GM23338 (cell line): Measurements from ENCODE around the gene FCRLA. TPM values are rescaled to one million over a fixed set of nuclear protein-coding genes. Genes with fewer than 3 reads are reported as not detected.

Source experiments
- ATAC-seq: fragments of 200-7000 bp; cut with Tn5 transposase; 3 replicates; pipeline ENCODE4 v1.9.1; 2020
- DNase-seq: peaks from one replicate; pipeline ENCODE4 v3.0.0-alpha.2; 2015; ENCODE audit warnings: low spot score
- H2AFZ ChIP-seq: fragments of 200-600 bp; sonication (generic); 2 replicates; pipeline ENCODE4 v1.8.0; 2016; ENCODE audit warnings: antibody characterized with exemption, mild to moderate bottlenecking, moderate library complexity
- H3F3A ChIP-seq: fragments of 200-600 bp; sonication (generic); replicated peaks from 2 replicates; pipeline ENCODE4 v1.8.0; 2017; ENCODE audit warnings: antibody characterized with exemption, mixed run types, low read depth
- H3K27ac ChIP-seq: fragments of 200-600 bp; sonication (generic); 2 replicates; pipeline ENCODE4 v1.6.1; 2016; ENCODE audit warnings: low read depth
- H3K27me3 ChIP-seq: fragments of 200-600 bp; sonication (generic); 2 replicates; pipeline ENCODE4 v1.8.0; 2016; ENCODE audit warnings: mild to moderate bottlenecking, mixed run types, moderate library complexity; ENCODE audit not compliant: insufficient read depth
- H3K36me3 ChIP-seq: fragments of 200-600 bp; sonication (generic); 2 replicates; pipeline ENCODE4 v1.8.0; 2016; ENCODE audit warnings: mild to moderate bottlenecking; ENCODE audit not compliant: insufficient read depth
- H3K4me1 ChIP-seq: fragments of 200-600 bp; sonication (generic); 2 replicates; pipeline ENCODE4 v1.8.0; 2016; ENCODE audit warnings: mild to moderate bottlenecking, moderate library complexity; ENCODE audit not compliant: insufficient read depth
- H3K4me2 ChIP-seq: fragments of 200-600 bp; sonication (generic); 2 replicates; pipeline ENCODE4 v1.7.1; 2017; ENCODE audit warnings: mixed run types
- H3K4me3 ChIP-seq: fragments of 200-600 bp; sonication (generic); 2 replicates; pipeline ENCODE4 v1.6.1; 2016; ENCODE audit warnings: mixed run types
- H3K79me2 ChIP-seq: fragments of 200-600 bp; sonication (generic); replicated peaks from 2 replicates; pipeline ENCODE4 v1.8.0; 2017; ENCODE audit warnings: mild to moderate bottlenecking; ENCODE audit not compliant: insufficient read depth
- H3K9me2 ChIP-seq: fragments of 200-600 bp; sonication (generic); 2 replicates; pipeline ENCODE4 v1.8.0; 2017; ENCODE audit not compliant: insufficient read depth
- H4K20me1 ChIP-seq: fragments of 200-600 bp; sonication (generic); replicated peaks from 2 replicates; pipeline ENCODE4 v1.8.0; 2017; ENCODE audit warnings: mild to moderate bottlenecking; ENCODE audit not compliant: insufficient read depth
- H3K27ac Mint-ChIP-seq: 2 replicates; pipeline ENCODE4 v1.8.0; 2020; ENCODE audit warnings: inconsistent platforms, mild to moderate bottlenecking, moderate library complexity, mixed read lengths
- H3K27me3 Mint-ChIP-seq: 3 replicates; pipeline ENCODE4 v1.8.0; 2022; ENCODE audit warnings: low read depth, mild to moderate bottlenecking, moderate library complexity, mixed read lengths, inconsistent platforms; ENCODE audit not compliant: insufficient read depth, poor library complexity
- H3K36me3 Mint-ChIP-seq: 3 replicates; pipeline ENCODE4 v1.8.0; 2021; ENCODE audit warnings: low read depth, mild to moderate bottlenecking, inconsistent platforms, moderate library complexity, mixed read lengths
- H3K4me1 Mint-ChIP-seq: 3 replicates; pipeline ENCODE4 v1.8.0; 2020; ENCODE audit warnings: mild to moderate bottlenecking, inconsistent platforms, mixed read lengths
- H3K4me3 Mint-ChIP-seq: 3 replicates; pipeline ENCODE4 v1.8.0; 2021; ENCODE audit warnings: moderate library complexity, mild to moderate bottlenecking, inconsistent platforms, mixed read lengths
- H3K9me3 Mint-ChIP-seq: 3 replicates; pipeline ENCODE4 v1.8.0; 2020; ENCODE audit warnings: moderate library complexity, mild to moderate bottlenecking, inconsistent platforms, mixed read lengths
- CREB1 ChIP-seq: fragments of 250-450 bp; sonication (Bioruptor Pico); IDR thresholded peaks from 2 replicates; pipeline ENCODE4 v1.5.0; 2020; ENCODE audit warnings: low read depth, mild to moderate bottlenecking, moderate library complexity
- ETS1 ChIP-seq: IDR thresholded peaks from 2 replicates; pipeline ENCODE4 v1.6.1; 2016; ENCODE audit warnings: antibody characterized with exemption
- EZH2 ChIP-seq: fragments of 200-600 bp; sonication (generic); IDR thresholded peaks from one replicate; pipeline ENCODE4 v1.8.0; 2017; ENCODE audit warnings: antibody characterized with exemption, mild to moderate bottlenecking, low read depth; ENCODE audit not compliant: unreplicated experiment
- EZH2phosphoT487 ChIP-seq: fragments of 200-600 bp; sonication (generic); IDR thresholded peaks from one replicate; pipeline ENCODE4 v1.8.1; 2018; ENCODE audit warnings: antibody characterized with exemption; ENCODE audit not compliant: unreplicated experiment
- JUNB ChIP-seq: IDR thresholded peaks from one replicate; pipeline ENCODE4 v1.6.1; 2016; ENCODE audit warnings: antibody characterized with exemption; ENCODE audit not compliant: unreplicated experiment
- NANOG ChIP-seq: IDR thresholded peaks from 2 replicates; pipeline ENCODE4 v1.6.1; 2016; ENCODE audit warnings: antibody characterized with exemption, borderline replicate concordance
- POLR2AphosphoS5 ChIP-seq: IDR thresholded peaks from 2 replicates; pipeline ENCODE4 v1.6.1; 2016; ENCODE audit warnings: antibody characterized with exemption, low read depth
- STAT1 ChIP-seq: IDR thresholded peaks from one replicate; pipeline ENCODE4 v1.6.1; 2016; ENCODE audit warnings: antibody characterized with exemption; ENCODE audit not compliant: unreplicated experiment
- ZNF114 ChIP-seq: fragments of 250-450 bp; sonication (Bioruptor Pico); IDR thresholded peaks from 2 replicates; pipeline ENCODE4 v1.5.0; 2020; ENCODE audit warnings: mild to moderate bottlenecking, moderate library complexity
- ZNF331 ChIP-seq: fragments of 250-450 bp; sonication (Bioruptor Pico); IDR thresholded peaks from 2 replicates; pipeline ENCODE4 v1.5.0; 2020; ENCODE audit warnings: low read depth, mild to moderate bottlenecking, moderate library complexity
- ZNF462 ChIP-seq: fragments of 250-450 bp; sonication (Bioruptor Pico); IDR thresholded peaks from 2 replicates; pipeline ENCODE4 v1.5.0; 2020; ENCODE audit warnings: mild to moderate bottlenecking, moderate library complexity
- polyA plus RNA-seq: library from polyadenylated mRNA; unstranded; fragments of >200 nt; fragmentation: Nextera tagmentation; extraction: Ambion mirVana; gene quantifications from 2 replicates; pipeline ENCODE4 v1.2.1, GENCODE V29; 2016
- total RNA-seq: library from RNA; depleted of rRNA; stranded (reverse); fragments of >200 nt; shearing (Covaris generic); gene quantifications from 2 replicates; pipeline ENCODE4 v1.2.3, GENCODE V29; 2014
- TF ChIP-seq, protein P1 (sequence below), 2 experiments: fragments of 200-600 bp in 1 of 2; sonication (generic) in 1 of 2; conservative IDR thresholded peaks; 2 replicates each; pipeline versions ENCODE4 v1.5.1 to v1.6.1; 2016 to 2017; ENCODE audit warnings: antibody characterized with exemption in 2 of 2, low read depth in 2 of 2, mild to moderate bottlenecking in 2 of 2, moderate library complexity in 1 of 2
- TF ChIP-seq, protein P2 (sequence below): IDR thresholded peaks from one replicate; pipeline ENCODE4 v1.6.1; 2018; ENCODE audit warnings: antibody characterized with exemption; ENCODE audit not compliant: unreplicated experiment

FCRLA gene
- total and polyA plus RNA-seq, 2 experiments from 2014 or later: 0.24 TPM; not detected in 1

- Histone ChIP-seq H3K4me1 (no peaks in the 10 kb centered on the region), H3K4me2 (no peak overlapping the region), H2AFZ (no peak overlapping the region), H3F3A (no peaks in the 10 kb centered on the region), H3K36me3 (no peaks in the 10 kb centered on the region), H3K27ac (no peak overlapping the region), H3K9me2 (peaks cover 4% of the 10 kb centered on the region; the same call in 1 of the 2 replicates), H3K79me2 (no peaks in the 10 kb centered on the region), H3K4me3 (no peak overlapping the region), H3K27me3 (no peaks in the 10 kb centered on the region), H4K20me1 (no peaks in the 10 kb centered on the region)
- Mint-ChIP-seq H3K4me1 (peaks cover 13% of the 10 kb centered on the region), H3K36me3 (no peaks in the 10 kb centered on the region), H3K27me3 (peaks cover 2% of the 10 kb centered on the region), H3K9me3 (no peaks in the 10 kb centered on the region), H3K4me3 (no peak overlapping the region), H3K27ac (no peak overlapping the region)
- ATAC-seq: no peak
- TF ChIP-seq CREB1 (CRISPR knock-in tag) (no peak), POLR2AphosphoS5 (no peak), EZH2 (no peak), ZNF114 (CRISPR knock-in tag) (no peak), JUNB (no peak), NANOG (no peak), ZNF462 (CRISPR knock-in tag) (no peak), ZNF331 (CRISPR knock-in tag) (no peak), EZH2phosphoT487 (no peak), STAT1 (no peak), ETS1 (no peak)
- TF ChIP-seq, protein P1, sequence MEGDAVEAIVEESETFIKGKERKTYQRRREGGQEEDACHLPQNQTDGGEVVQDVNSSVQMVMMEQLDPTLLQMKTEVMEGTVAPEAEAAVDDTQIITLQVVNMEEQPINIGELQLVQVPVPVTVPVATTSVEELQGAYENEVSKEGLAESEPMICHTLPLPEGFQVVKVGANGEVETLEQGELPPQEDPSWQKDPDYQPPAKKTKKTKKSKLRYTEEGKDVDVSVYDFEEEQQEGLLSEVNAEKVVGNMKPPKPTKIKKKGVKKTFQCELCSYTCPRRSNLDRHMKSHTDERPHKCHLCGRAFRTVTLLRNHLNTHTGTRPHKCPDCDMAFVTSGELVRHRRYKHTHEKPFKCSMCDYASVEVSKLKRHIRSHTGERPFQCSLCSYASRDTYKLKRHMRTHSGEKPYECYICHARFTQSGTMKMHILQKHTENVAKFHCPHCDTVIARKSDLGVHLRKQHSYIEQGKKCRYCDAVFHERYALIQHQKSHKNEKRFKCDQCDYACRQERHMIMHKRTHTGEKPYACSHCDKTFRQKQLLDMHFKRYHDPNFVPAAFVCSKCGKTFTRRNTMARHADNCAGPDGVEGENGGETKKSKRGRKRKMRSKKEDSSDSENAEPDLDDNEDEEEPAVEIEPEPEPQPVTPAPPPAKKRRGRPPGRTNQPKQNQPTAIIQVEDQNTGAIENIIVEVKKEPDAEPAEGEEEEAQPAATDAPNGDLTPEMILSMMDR (conservative IDR thresholded peaks at IDR 0.05; ENCODE audit: low read depth in 2 of 2): no peak
- TF ChIP-seq, protein P2, sequence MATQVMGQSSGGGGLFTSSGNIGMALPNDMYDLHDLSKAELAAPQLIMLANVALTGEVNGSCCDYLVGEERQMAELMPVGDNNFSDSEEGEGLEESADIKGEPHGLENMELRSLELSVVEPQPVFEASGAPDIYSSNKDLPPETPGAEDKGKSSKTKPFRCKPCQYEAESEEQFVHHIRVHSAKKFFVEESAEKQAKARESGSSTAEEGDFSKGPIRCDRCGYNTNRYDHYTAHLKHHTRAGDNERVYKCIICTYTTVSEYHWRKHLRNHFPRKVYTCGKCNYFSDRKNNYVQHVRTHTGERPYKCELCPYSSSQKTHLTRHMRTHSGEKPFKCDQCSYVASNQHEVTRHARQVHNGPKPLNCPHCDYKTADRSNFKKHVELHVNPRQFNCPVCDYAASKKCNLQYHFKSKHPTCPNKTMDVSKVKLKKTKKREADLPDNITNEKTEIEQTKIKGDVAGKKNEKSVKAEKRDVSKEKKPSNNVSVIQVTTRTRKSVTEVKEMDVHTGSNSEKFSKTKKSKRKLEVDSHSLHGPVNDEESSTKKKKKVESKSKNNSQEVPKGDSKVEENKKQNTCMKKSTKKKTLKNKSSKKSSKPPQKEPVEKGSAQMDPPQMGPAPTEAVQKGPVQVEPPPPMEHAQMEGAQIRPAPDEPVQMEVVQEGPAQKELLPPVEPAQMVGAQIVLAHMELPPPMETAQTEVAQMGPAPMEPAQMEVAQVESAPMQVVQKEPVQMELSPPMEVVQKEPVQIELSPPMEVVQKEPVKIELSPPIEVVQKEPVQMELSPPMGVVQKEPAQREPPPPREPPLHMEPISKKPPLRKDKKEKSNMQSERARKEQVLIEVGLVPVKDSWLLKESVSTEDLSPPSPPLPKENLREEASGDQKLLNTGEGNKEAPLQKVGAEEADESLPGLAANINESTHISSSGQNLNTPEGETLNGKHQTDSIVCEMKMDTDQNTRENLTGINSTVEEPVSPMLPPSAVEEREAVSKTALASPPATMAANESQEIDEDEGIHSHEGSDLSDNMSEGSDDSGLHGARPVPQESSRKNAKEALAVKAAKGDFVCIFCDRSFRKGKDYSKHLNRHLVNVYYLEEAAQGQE: no peak
- no peak for DNase-seq
Observed at GRCh38 chr1:161707503-161707902, 474 bp downstream of the FCRLA start.
